A673 (cell line): ENCODE data around the gene ADORA2B.

Source experiments
- CTCF ChIP-seq: fragments of 300-800, 200-600 bp; sonication (generic); conservative IDR thresholded peaks from 2 replicates; pipeline ENCODE4 v1.5.1; 2017; ENCODE audit warnings: low read depth, mild to moderate bottlenecking, antibody characterized with exemption, low read length, moderate library complexity, mixed read lengths
- EZH2 ChIP-seq: fragments of 200-600 bp; sonication (generic); IDR thresholded peaks from 2 replicates; pipeline ENCODE4 v1.6.1; 2017; ENCODE audit warnings: borderline replicate concordance, low read depth, mild to moderate bottlenecking, mixed read lengths, antibody characterized with exemption, low read length; ENCODE audit not compliant: poor library complexity, severe bottlenecking

- TF ChIP-seq CTCF (no peak), EZH2 (no peak)
Observed at GRCh38 chr17:15963670-15964110, 18.8 kb downstream of the ADORA2B start.
